HG03097 (cell line): Measurements from ENCODE around the gene CMIP.

ENCODE experiments used
- ATAC-seq: cut with Tn5 transposase; IDR thresholded peaks from one replicate; pipeline ENCODE4 v1.9.1; 2021; ENCODE audit not compliant: unreplicated experiment, low FRiP score

The CMIP gene

DNA sequence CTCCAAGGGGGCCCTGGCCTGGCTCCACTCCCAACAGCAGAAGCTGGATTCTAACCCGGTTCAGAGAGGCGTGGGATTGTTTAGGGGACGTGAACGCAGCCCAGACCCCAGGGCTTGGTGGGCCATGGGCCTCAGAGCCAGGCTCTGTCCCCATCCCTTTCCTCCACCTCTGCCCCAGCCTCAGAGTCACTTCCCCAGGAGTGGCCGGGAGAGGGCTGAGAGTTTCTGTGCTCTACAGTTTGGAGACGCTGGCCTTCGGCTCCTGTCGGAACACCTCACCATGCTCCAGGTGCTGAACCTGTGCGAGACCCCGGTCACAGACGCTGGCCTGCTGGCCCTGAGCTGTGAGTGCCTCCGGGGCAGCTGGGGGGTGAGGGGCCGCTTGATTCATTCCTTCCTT is 260.7 kb downstream of the CMIP start:
- ATAC-seq: no peak

DNA sequence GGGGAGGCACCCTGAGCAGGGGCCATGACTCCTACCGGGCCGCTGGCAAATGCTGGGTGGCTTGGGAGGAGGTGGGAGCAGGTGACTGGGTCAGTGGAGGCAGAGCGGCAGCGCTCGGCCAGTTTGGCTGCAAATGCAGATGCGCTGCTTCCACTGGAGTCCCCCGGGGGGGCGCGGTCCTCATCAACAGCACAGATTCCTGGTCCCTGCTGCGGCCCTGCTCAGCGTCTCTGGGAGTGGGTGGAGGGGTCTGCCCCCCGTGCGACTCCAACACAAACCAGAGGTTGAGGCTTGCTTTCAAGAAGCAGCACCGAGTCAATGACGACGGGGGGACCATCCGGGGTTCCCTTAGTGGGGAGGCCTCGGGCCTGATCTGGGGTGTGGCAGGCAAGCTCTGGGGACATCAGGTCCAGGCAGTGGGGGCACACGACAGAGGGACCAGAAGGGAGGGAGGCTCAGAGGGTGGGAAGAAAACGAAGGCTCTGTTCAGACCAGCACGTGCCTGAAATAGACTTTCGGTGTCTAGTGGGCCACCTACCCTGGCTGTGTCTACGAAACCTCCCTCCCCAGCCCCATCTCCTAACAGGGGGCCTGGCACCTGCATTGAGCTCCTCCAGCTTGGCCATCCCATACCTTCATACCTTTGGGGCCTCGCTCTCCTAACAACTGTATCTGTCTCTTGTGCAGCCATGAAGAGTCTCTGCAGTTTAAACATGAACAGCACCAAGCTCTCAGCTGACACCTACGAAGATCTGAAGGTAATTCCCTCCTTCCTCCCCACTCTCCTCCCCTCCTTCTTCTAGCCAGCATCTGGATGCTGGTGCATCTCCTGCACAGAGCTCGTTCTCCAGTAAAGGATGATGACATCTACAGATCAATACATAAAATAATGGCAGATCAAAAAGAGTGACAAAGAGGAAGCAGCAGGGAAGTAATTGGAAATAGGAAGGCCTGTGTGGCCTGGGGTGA is 262.0 kb downstream of the CMIP start:
- ATAC-seq: no peak

DNA sequence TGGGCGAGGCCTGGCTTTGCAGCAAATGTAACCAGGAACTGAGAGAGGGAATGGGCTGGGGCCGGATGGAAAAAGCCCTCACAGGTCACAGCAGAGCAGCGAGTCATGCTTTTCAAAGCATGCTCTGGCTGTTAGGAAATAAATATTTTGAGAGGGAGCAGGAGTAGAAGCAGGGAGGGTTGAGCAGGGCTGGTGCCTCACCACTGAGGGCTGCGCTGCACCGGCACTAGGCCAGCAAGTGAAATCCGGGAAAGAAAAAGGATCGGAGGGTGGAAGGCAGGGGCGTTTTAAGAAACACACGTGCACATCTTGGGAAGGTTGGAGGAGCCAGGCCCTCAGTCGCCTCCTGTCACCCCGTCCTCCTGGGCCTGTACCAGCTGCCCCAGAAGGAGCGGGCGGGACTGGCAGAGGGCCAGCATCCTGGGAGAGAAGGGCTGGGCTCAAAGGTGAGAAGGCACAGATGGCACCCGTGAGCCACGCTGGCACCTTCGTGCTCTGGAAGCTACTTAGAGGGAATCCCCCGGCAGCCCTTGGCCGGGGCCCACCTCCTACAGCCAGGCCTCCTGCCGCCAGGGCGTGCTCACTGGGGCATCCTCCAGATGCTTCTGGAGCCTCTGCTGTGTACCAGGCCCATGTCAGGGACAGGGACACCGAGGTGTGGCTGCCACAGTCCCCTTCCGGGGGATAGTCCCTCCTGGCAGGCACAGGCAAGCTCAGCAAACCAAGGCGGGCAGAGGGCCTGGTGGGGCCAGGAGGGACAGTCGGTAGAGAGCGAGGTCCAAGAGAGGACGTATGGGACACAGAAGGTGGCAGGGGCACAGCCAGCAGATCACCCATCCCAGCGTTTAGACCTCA is 263.0 kb downstream of the CMIP start:
- no peak for ATAC-seq

DNA sequence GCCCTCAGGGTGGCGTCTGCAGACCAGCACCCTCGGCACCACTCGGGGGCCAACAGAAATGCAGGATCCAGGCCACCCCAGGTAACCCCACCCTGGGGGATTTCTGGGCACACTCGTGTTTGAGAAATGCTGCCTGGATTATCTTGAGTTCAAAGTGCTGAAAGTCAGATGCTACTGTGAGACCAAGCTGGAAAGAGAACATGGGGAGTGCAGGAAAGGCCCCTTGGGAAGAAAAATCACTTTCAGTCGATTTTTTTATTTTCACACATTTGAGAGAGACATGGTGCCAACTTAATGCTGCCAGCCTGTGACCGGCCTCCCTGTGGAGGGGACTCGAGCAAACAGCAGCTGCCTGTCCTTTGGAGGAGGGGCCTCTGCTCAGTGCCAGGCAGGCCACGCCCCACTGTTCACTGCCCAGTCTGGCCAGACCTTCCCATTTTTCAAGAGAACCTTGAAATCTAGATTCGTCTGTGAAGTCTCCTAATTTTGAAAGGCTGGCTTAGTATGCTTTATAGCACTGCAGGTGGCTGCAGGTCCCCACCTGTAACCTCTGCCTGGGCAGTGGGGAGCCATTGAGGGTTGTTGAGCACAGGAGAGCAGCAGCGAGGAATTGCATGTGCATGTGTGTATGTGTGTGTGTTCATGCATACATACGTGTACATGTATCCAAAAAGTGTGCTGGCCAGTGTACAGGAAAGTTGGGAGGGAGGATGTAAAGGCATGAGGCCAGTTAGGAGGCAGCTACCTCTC is 263.8 kb downstream of the CMIP start:
- no peak for ATAC-seq

DNA sequence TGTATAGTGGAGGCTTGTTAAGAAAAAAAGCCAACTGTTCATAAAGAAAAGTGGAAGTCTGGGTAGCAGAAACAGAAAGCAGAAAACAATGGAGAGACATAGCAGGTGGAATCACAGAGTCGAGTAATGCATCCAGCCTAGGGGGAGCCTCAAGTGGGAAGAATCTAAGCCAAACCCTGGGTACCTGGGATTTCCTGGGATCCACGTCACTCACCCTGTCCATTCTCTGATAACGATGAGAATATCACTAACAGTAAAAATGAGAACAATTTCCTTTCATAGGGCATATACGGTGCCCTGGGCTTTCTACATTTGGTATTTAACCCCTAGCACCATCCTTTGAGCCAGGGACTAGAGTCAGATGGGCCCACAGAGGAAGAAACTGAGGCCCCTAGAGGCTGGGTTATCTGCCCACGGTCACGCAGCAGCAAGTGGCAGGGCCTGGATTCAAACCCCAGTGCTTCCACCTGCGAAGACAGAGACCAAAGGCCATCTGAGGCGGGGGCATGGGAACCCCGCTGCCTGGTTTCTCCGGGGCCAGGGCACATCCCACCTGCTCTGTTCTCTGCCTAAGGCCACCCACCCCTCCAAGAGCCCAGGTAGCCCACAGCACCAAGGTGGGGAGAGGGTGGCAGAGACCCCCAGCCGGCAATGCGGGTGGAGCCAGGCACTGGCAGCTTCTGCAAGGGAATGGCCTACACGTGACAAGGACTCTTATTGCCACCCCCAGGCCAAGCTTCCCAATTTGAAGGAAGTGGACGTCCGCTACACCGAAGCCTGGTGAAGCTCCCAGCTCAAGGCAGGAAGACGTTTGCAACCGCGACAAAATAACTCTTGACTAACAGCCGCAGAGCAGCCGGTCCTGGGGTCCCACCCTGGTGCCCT is 264.6 kb downstream of the CMIP start:
- no peak for ATAC-seq

DNA sequence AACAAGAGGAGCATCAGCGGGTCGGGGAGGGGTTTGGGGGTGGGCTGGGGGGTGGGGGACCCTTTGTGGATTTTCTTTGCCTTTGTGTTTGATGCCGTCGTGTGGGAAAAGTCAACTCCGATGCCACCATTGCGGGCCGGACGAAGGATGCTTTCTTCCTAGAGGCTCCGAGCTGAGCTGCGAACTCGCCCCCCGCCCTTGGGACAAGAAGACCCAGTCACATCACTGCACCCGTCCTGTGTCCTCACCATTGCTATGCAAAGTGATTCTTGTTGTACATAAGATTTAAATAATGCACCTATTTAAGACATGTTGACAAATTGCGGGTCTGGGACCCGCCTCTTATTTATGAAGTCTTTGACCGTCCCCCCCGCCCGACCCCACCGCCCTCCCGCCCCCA is 265.4 kb downstream of the CMIP start:
- no peak for ATAC-seq

DNA sequence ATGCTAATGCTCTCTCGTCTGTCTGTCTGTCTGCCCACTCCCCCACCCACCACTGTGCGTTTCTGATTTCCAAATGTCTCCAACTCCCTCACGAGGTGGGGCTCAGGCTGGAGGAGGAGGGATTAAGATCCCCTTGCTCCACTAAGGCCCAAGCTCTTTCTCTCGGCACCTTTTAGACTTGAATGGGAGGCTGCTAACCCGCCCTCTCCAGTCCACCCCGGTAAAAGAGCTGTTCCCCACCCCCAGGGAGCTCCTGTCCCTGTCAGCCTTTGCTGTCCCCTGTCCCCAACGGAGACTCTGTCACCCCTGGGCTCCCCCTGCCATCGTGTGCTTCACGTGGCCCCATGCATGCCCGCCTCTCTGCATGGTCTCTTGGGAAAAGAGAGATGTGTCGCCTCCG is 266.0 kb downstream of the CMIP start:
- no peak for ATAC-seq

DNA sequence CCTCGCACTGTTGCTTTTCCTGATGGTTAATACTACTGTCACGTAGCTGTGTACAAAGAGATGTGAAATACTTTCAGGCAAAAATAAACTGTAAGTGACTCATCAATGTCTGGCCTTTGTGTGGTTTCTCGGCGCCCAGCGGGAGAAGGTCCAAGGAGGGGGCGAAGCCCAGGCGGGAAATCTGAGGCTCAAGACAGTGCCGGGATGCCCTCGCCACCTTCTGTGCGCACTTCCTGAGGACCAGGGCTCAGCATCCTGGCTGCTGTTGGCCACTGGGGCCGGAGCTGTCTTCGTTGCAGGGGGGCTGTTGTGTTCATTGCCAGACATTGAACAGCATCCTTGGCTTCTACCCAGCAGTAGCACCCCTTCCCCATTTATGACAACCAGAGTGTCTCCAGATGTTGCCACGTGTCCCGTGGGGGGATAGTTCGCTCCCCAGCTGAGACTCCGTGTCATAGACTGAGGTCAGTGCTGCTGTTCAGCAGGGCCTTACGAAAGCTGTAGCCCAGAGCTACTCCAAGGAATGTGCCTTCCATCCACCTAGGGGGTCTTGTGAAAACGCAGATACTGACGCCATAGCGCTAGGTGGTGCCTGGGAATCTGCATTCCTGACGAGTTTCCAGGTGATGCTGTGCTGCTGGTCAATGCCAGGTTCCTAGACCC is 267.2 kb downstream of the CMIP start:
- no peak for ATAC-seq

DNA sequence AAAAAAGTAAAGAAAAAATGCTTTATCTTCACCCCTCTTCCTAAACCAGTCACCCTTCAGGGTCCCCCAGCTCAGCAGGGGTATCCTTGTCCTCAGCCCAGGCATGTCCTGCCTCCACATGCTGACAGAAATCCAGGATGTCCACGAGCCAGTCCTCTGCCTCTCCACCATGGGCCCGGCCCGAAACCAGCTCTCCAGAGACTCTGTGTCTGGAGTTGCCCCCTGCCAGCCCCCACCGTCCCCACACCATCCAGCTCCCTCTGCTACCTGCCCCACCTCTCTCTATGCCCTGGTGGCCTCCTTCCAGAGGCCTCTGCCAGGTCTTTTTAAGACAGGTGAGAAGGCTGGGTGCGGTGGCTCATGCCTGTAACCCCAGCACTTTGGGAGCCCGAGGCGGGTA is 268.1 kb downstream of the CMIP start:
- no peak for ATAC-seq

DNA sequence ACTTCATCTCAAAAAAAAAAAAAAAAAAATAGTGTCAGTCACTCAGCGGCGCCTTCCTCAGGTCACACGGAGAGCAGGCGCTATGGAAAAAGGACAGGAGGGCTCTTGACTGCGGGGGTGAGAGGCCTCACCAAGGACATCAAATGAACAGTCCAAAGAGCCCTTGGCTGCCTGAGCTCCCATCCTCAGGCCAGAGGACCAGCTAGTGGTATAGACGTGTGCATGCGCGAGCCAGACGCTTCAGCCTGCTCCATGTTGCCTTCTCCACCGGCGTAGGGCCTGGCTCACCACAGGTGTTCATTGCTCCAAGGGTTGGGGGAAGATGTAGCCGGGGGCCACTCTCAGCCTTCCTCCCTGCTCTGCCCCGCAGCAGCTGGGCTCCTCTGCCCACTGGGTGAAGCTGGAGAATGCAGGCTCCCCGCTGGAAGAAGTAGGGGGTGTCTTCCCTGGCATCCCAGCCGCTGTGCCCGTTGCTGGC is 268.7 kb downstream of the CMIP start:
- ATAC-seq: no peak

DNA sequence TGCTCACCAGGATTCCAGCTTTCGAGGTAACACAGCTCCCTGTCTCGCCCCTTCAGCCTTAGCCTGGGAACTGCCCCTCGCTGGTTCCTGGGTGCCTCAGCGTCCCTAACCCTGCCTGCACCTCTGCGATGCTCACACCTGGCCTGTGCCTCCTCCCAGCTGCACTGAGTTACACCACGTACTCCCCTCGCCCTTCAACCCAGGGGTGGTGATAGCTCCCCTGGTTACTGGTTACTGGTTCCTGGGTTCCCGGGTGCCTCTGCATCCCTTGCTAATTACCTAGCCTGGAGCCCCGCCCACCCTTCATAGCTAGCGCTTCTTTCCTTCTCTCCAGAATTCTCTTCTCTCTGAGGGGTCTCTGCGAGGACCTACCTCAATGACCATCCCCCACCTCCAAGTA is 269.2 kb downstream of the CMIP start:
- no peak for ATAC-seq

DNA sequence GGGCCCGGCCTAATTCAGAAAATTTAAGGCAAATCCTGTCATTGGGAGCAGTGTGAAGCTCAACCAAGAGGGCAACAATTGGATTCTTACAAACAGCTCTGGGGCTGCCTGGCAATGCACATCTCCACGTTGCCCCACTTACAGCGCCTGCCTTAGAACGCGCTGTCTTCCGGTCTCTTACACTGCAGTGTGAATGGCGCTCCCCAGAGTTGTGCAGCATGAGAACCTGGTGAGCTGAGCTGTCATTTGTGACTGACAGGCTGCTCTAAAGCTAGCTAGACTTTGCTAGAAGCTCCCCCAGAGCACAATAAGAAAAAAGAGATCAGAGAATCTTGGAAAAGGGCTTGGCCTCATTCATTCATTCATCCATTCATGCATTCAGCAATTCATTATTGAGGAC is 270.0 kb downstream of the CMIP start:
- no peak for ATAC-seq

DNA sequence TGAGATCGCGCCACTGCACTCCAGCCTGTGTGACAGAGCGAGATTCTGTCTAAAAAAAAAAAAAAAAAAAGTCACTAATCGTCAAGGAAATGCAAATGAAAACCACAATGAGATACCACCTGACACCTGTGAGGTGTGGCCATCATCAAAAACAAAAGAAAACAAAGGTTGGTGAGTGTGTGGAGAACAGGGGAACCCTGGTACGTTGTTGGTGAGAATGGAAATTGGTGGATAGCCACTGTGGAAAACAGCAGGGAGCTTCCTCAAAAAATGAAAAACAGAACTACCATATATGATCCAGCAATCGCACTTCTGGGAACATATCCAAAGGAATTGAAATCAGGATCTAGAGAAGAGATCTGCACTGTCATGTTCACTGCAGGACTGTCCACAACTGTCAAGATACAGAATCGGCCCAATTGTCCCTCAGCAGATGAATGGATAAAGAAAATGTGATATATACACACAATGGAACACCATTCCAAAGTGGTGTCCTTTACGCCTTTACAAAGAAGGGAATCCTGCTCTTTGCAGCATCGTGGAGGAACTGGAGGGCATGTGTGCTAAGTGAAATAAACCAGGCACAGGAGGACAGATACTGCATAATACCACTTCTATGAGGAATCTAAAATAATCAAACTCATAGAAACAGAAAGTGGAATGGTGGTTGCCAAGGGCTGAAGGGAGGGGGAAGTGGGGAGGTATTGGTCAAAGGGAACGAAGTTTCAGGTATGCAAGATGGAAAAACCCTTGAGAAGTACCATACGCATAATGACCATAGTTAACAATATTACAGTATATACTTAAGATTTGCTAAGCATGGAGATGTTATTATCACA is 271.0 kb downstream of the CMIP start:
- ATAC-seq: peak; percentile 50

DNA sequence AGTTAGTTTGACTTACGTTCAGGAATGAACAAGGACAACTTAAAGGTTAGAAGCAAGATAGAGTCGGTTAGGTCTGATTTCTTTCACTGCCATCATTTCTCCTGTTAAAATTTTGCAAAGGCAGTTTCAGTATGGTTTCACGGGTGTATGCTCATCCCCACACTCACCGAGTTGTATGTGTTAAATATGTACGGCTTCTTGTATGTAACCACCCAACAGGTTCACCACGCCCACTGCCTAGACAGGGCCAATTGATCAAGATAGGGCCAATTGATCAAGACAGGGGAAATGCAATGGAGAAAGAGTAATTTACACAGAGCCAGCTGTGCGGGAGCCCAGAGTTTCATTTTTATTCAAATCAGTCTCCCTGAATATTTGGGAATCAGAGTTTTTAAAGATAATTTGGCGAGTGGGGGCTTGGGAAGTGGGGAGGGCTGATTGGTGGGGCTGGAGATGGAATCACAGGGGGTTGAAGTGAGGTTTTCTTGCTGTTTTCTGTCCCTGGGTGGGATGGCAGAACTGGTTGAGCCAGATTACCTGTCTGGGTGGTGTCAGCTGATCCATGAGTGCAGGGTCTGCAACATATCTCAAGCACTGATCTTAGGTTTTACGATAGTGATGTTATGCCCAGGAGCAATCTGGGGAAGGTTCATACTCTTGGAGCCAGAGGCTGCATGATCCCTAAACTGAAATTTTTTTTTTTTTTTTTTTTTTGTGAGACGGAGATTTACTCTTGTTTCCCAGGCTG is 272.0 kb downstream of the CMIP start:
- ATAC-seq: peak; percentile 62

DNA sequence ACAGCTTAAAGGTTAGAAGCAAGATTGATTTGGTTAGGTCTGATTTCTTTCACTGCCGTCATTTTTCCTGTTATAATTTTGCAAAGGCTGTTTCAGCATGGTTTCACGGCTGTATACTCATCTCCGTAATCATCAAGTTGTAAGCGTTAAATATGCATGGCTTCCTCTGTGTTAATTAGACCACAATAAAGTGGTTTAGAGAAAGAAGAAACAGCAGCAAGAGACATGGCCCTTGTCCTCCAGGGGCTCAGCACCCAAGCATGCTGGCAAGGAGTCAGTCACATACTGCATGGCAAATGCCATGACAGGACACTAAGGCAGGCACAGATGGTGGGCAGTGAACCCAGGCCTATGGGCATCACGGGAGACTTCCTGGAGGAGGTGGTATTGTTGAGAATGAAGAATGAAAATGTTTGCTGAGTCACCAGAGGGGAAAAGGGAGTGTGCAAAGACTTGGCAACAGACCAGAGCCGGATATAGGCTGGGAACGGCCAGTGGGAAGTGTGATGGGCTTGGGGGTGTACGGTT is 273.1 kb downstream of the CMIP start:
- no peak for ATAC-seq

DNA sequence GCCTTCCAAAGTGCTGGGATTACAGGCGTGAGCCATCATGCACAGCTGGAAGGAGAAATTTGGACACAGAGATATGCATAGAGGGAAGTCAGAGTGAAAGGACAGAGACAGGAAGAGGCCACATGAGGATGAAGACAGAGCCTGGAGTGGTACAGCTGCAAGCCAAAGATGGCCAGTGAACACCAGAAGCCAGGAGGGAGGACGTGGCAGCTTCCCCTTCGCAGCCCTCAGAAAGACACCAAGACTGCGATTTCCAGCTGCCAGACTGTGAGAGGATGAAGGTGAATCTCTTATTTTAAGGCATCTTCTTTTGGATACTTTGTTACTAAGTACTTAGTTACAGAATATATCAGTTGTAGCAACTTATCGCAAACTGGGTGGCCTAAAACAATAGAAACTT is 274.0 kb downstream of the CMIP start:
- ATAC-seq: no peak

DNA sequence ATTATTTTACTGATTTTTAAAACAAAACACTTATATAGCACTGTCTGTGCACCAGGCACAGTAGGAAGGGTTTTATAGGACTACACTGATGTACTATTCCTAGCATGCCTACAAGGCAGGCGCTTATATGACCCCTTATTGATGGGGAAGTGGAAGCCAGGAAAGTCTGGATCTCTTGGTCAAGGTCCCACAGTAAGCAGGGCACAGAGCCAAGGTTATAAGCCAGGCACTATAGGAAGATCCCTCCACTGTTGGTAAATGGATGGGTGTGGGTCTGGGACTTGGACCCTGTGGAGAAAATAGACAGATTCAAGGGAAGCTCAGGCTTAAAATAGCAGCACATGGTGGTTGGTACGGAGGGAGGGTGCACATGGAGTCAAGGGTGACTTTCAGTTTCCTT is 275.4 kb downstream of the CMIP start:
- ATAC-seq: no peak
